Measurements from ENCODE around the gene GSAP.

DNA sequence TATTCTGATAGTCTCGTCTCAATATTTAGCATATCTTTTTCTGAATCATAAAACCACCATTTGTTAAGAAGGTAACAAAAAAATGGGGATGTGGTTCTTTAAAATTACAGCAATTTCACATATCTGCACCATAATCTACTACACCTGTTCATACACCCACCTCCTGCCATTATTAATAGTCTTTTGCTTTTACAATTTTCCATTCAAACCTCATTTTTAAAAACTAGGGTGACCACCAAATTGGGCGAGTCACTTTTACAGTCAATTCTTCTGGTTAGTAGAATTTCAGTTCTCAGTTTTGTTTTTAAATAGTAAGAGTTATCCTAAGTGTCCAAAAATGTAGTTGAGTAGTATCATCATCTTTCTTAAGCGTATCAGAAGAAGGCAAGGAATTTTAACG lies 48.4 kb upstream of the GSAP start:
- TF ChIP-seq, protein P1, sequence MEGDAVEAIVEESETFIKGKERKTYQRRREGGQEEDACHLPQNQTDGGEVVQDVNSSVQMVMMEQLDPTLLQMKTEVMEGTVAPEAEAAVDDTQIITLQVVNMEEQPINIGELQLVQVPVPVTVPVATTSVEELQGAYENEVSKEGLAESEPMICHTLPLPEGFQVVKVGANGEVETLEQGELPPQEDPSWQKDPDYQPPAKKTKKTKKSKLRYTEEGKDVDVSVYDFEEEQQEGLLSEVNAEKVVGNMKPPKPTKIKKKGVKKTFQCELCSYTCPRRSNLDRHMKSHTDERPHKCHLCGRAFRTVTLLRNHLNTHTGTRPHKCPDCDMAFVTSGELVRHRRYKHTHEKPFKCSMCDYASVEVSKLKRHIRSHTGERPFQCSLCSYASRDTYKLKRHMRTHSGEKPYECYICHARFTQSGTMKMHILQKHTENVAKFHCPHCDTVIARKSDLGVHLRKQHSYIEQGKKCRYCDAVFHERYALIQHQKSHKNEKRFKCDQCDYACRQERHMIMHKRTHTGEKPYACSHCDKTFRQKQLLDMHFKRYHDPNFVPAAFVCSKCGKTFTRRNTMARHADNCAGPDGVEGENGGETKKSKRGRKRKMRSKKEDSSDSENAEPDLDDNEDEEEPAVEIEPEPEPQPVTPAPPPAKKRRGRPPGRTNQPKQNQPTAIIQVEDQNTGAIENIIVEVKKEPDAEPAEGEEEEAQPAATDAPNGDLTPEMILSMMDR (IDR thresholded peaks at IDR 0.05; ENCODE audit: low read length) = no peak
- TF ChIP-seq EZH2 (IDR thresholded peaks at IDR 0.05; ENCODE audit: borderline replicate concordance, low read length) = no peak

All from OCI-LY1 (cell line).